ENCODE measurements around the gene EEF2K.

EEF2K gene

GRCh38 chr16:22198547-22199293, 7.4 kb upstream of the EEF2K start:
- POLR2A ChIA-PET: interaction anchor here (1.4 kb wide), 1 partner anchor 99 kb away, joined by 4 read pairs; no protein-coding TSS in a partner anchor
- CTCF ChIA-PET: interaction anchor here (0.8 to 12.2 kb wide), 5 partner anchors 9 to 102 kb away, joined by 3 to 200 read pairs (median 3); partner anchors contain the start of gene POLR3E

GRCh38 chr16:22202261-22202637, 3.8 kb upstream of the EEF2K start:
- H3K4me3 ChIP-seq (ENCODE audit: low read depth, low read length): no peak overlapping the region
- CTCF ChIA-PET: interaction anchor here (1.5 to 12.2 kb wide), 2 partner anchors 10 to 98 kb away, joined by 3 to 200 read pairs; partner anchors contain the start of gene POLR3E
- TF ChIP-seq, protein P1, sequence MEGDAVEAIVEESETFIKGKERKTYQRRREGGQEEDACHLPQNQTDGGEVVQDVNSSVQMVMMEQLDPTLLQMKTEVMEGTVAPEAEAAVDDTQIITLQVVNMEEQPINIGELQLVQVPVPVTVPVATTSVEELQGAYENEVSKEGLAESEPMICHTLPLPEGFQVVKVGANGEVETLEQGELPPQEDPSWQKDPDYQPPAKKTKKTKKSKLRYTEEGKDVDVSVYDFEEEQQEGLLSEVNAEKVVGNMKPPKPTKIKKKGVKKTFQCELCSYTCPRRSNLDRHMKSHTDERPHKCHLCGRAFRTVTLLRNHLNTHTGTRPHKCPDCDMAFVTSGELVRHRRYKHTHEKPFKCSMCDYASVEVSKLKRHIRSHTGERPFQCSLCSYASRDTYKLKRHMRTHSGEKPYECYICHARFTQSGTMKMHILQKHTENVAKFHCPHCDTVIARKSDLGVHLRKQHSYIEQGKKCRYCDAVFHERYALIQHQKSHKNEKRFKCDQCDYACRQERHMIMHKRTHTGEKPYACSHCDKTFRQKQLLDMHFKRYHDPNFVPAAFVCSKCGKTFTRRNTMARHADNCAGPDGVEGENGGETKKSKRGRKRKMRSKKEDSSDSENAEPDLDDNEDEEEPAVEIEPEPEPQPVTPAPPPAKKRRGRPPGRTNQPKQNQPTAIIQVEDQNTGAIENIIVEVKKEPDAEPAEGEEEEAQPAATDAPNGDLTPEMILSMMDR (IDR thresholded peaks at IDR 0.05; ENCODE audit: insufficient read depth, low read length, missing control alignments): no peak
- POLR2A ChIA-PET: no interaction called here
- DNase-seq (ENCODE audit: low read depth, low spot score): no peak

More at GRCh38 chr16:22198547-22199293, 7.4 kb upstream of the EEF2K start:
- no peak overlapping the region for H3K4me3 ChIP-seq (ENCODE audit: low read depth, low read length)
- TF ChIP-seq, protein P1 (IDR thresholded peaks at IDR 0.05; ENCODE audit: insufficient read depth, low read length, missing control alignments): no peak
- no peak for DNase-seq (ENCODE audit: low read depth, low spot score)

DNA sequence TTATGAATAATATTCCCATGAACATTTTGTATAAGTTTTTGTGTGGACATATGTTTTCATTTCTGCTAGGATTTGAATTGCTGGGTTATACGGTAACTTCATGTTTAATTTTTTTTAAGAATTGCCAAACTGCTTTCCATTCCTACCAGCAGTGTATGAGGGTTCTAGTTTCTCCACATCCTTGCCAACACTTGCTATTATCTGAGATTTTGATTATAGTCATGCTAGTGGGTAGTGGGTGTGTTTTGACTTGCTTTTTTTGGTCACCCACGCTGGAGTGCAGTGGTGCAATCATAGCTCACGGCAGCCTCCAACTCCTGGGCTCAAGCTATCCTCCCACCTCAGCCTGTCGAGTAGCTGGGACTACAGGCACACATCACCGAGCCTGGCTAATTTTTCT, 3.0 kb upstream of the EEF2K start:
- TF ChIP-seq, protein P1 (IDR thresholded peaks at IDR 0.05; ENCODE audit: insufficient read depth, low read length, missing control alignments): no peak
- ChIA-PET CTCF (interaction anchor here (9.4 kb wide), 1 partner anchor 96 kb away, joined by 110 read pairs; the partner anchor contains the start of gene POLR3E), POLR2A (no interaction called here)
- no peak overlapping the region for H3K4me3 ChIP-seq (ENCODE audit: low read depth, low read length)
- no peak for DNase-seq (ENCODE audit: low read depth, low spot score)

GRCh38 chr16:22204091-22204655, 1.9 kb upstream of the EEF2K start:
- CTCF ChIA-PET: interaction anchor here (1.2 to 9.4 kb wide), 6 partner anchors 9 to 95 kb away, joined by 3 to 110 read pairs (median 6); partner anchors contain the start of gene POLR3E

GRCh38 chr16:22205577-22206012, 483 bp upstream of the EEF2K start:
- ChIA-PET POLR2A (interaction anchor here (1.1 kb wide), 1 partner anchor 10 kb away, joined by 5 read pairs; no protein-coding TSS in a partner anchor), CTCF (interaction anchor here (1.0 to 9.4 kb wide), 7 partner anchors 11 to 93 kb away, joined by 3 to 110 read pairs (median 4); partner anchors contain the start of gene POLR3E)
- TF ChIP-seq, protein P1 (IDR thresholded peaks at IDR 0.05; ENCODE audit: insufficient read depth, low read length, missing control alignments): no peak
- no peak for DNase-seq (ENCODE audit: low read depth, low spot score)
- H3K4me3 ChIP-seq (ENCODE audit: low read depth, low read length): peak overlapping the region; percentile 81

More at GRCh38 chr16:22204091-22204655, 1.9 kb upstream of the EEF2K start:
- no peak overlapping the region for H3K4me3 ChIP-seq (ENCODE audit: low read depth, low read length)
- POLR2A ChIA-PET: no interaction called here
- DNase-seq (ENCODE audit: low read depth, low spot score): no peak
- TF ChIP-seq, protein P1 (IDR thresholded peaks at IDR 0.05; ENCODE audit: insufficient read depth, low read length, missing control alignments): no peak

Data from AG04449 (cell line).